GM12891 (cell line): ENCODE measurements around the gene TENM3.

Experiments
- DNase-seq: peaks from one replicate; pipeline ENCODE4 v3.0.0; 2011; ENCODE audit warnings: low spot score; ENCODE audit not compliant: insufficient read length
- FAIRE-seq: peaks from 2 replicates; lab custom pipeline; 2011; peaks lifted over from hg19 to GRCh38; lab: Jason Lieb, UNC
- PAX5 ChIP-seq: IDR thresholded peaks from 2 replicates; pipeline ENCODE4 v1.6.1; 2011; ENCODE audit warnings: low read length, moderate library complexity, mild to moderate bottlenecking; ENCODE audit not compliant: insufficient read depth, severe bottlenecking
- POLR2A ChIP-seq: IDR thresholded peaks from 2 replicates; pipeline ENCODE4 v1.6.1; 2011; ENCODE audit warnings: low read depth, low read length, control low read depth
- POLR2AphosphoS5 ChIP-seq: IDR thresholded peaks from 2 replicates; pipeline ENCODE4 v1.6.1; 2011; ENCODE audit warnings: low read depth, low read length, control low read depth
- POU2F2 ChIP-seq: IDR thresholded peaks from 2 replicates; pipeline ENCODE4 v1.6.1; 2011; ENCODE audit warnings: low read depth, mild to moderate bottlenecking, control low read depth, low read length, moderate library complexity
- SPI1 ChIP-seq: IDR thresholded peaks from 2 replicates; pipeline ENCODE4 v1.6.1; 2011; ENCODE audit warnings: low read depth, low read length, control low read depth
- TAF1 ChIP-seq: IDR thresholded peaks from 2 replicates; pipeline ENCODE4 v1.6.1; 2011; ENCODE audit warnings: low read depth, low read length, control low read depth

Gene TENM3

DNA sequence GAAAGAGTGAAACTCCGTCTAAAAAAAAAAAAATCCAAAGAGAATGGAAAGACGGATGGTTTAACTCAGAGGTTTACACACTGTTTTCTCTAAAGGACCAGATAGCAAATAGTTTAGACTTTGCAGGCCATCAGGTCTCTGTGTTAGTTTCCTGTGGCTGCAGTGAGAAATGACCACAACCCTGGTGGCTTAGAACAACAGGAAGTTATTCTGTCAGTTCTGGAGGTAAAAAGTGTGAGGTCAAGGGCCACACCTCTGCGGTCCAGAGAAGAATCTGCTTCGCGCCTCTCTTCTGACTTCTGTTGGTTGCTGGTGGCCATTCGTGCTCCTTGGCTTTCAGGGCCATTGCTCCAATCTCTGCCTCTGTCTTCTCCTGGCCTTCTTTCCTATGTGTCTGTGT lies 76.9 kb downstream of the TENM3 start:
- FAIRE-seq = no peak
- DNase-seq = no peak
- TF ChIP-seq POLR2AphosphoS5 = no peak
- TF ChIP-seq TAF1 = no peak
- no peak for TF ChIP-seq SPI1
- no peak for TF ChIP-seq POU2F2
- no peak for TF ChIP-seq PAX5
- no peak for TF ChIP-seq POLR2A

DNA sequence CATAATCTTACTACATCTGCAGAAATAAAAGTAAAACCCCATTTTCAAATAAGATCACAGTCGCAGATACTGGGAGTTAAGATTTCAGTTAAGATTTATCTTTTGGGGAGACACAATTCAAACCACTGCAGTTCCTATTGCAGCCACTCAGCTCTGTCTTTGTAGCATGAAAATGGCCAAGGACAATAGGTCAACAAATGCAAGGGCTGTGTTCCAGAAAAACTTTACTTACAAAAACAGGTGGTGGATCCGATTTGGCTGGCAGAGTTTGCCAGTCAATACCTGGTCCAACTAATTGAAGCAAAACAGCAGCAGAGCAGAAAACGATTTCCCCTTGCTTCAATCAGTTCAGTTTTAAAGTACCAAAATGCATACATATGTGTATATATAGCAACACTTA lies 77.4 kb downstream of the TENM3 start:
- no peak for DNase-seq
- FAIRE-seq = no peak
- TF ChIP-seq POLR2AphosphoS5 (no peak), TAF1 (no peak), SPI1 (no peak), PAX5 (no peak), POLR2A (no peak), POU2F2 (no peak)

DNA sequence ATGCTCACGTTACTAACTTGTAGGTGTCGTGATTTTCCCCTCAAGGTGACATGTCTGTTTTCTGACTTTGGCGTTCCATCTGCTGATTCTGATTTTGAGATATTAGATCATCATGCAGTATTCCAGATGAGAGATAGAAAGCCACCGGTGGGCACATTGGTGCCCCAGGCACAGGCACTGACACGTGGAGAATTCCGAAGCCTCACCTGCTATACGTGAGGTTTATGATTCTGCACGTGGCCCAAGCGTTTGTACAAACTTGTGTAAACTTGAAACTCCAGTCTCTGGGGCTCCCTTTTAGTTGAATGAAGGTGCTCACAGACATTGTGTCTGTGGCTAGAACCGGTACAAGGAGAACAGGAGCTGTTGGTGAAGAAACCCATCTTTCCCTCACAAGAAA lies 81.1 kb downstream of the TENM3 start:
- FAIRE-seq (no peak), DNase-seq (no peak)
- TF ChIP-seq POLR2A = no peak
- no peak for TF ChIP-seq POU2F2
- no peak for TF ChIP-seq PAX5
- no peak for TF ChIP-seq SPI1
- no peak for TF ChIP-seq TAF1
- no peak for TF ChIP-seq POLR2AphosphoS5

DNA sequence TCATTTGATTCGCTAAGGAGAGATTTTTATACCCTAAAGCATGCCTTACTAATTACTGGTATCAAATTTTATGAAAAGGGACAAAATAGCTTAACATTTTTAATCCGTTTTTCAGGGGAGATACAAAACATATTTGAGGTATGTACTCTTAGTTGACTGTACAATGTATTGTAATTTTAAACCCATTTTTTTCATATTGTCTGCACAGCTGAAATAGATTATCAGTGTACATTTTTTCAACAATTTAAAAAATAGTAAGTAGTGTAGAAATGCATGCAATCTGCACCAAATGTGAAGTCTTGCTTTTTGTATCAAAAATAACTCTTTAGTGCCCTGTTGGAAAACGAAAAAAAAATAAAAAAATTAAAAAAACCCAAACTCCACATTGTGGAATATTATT lies 82.2 kb downstream of the TENM3 start:
- DNase-seq (no peak), FAIRE-seq (no peak)
- TF ChIP-seq POU2F2 = no peak
- TF ChIP-seq POLR2AphosphoS5 = no peak
- TF ChIP-seq PAX5 = no peak
- no peak for TF ChIP-seq TAF1
- TF ChIP-seq POLR2A = no peak
- no peak for TF ChIP-seq SPI1

DNA sequence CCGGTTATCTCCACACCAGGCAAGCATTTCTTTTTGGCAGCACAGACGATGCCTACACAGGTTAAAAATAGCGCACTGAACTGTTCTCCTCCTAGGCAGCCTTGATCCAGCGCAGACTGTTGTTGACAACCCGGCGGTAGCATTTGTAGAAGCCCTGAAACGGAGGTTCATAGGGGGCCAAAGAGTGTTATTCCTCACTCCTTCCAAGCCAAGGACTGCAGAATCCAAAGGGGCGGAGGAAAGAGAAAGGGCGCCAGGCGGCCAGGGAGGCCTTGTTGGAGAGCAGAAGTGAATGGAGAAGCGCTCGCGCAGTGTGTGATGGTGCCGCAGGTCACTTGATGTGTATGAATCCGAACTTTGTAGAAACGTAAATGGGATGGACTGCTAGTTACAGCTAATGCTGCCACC lies 82.7 kb downstream of the TENM3 start:
- DNase-seq = no peak
- TF ChIP-seq POU2F2 = no peak
- TF ChIP-seq PAX5 = no peak
- no peak for FAIRE-seq

DNA sequence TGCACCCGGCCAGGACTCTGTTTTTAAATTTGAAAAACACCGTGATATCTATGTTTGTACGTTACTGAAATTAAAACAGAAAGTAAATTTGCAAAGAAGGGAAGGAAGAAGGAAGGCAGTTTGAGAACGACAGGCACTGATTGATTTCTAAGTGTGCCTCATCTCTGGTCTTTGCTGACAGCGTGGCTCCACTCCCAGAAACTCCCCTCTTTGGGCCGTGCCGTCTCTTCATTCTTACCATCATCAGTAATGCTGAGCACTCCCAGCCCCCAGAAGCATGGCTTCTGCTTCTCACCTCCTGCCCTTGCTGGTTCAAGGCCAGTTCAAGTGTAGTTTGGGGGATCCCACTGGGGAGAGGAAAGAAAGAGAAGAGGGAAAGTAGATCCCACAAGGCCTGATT lies 85.3 kb downstream of the TENM3 start:
- DNase-seq (no peak), FAIRE-seq (no peak)
- TF ChIP-seq POLR2A (no peak), SPI1 (no peak), PAX5 (no peak), POU2F2 (no peak), TAF1 (no peak), POLR2AphosphoS5 (no peak)

DNA sequence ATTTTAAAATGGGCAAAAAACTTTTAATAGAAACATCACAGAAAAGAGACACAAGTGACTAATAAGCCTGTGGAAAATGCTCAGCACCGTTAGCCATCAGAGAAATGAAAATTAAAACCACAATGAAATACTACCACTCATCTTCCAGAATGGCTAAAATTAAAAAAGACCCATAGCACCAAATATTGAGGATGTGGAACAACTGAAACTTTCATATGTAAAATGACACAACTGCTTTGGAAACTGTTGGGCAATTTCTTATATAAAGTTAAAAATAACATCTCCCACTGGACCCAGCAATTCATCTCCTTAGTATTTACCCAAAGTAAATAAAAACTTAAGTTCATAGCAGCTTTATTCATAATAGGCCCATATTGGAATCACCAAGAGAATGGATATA lies 94.2 kb downstream of the TENM3 start:
- no peak for FAIRE-seq
- TF ChIP-seq PAX5 (no peak), POU2F2 (no peak), POLR2A (no peak), SPI1 (no peak), TAF1 (no peak), POLR2AphosphoS5 (no peak)
- DNase-seq = no peak

DNA sequence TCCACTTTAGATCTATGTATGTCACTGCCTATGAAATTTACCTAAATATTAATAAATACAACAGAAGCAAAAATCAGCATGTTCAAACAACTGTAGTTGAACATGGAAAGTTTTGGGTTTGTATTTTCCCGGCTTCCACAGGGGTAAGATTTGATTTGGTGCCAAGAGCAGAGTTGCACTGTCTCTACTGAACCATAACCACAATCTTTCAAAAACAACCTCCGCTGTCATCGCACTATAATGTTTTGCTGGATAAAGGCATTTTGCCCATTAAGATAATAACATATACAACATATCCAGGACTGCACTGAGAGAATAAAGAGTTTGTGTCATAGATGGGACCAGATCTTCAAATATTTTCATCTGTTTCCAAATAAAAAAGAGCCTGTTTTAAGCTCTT lies 94.9 kb downstream of the TENM3 start:
- TF ChIP-seq PAX5 = no peak
- TF ChIP-seq POU2F2 = no peak
- no peak for TF ChIP-seq TAF1
- no peak for TF ChIP-seq POLR2AphosphoS5
- no peak for TF ChIP-seq POLR2A
- TF ChIP-seq SPI1 = no peak
- DNase-seq (no peak), FAIRE-seq (no peak)

DNA sequence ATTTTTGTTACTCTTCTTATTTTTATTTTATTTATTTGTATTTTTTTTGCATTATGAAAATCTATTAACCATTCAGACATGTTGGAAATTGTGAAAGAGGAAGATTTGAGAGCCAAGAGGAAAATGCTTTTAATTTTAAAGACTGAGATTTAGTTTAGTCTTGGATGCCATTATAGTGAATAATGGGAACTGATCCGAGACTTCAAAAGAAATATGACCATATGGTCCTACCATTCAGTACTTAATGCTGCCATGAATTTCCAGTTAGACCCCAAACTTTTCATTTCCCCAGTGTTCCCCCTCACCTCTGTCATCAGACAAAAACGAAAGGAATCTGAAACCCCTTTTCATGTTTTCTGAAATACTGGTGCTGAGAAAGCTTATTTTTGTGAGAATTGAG lies 95.5 kb downstream of the TENM3 start:
- DNase-seq = no peak
- no peak for FAIRE-seq
- no peak for TF ChIP-seq POLR2A
- no peak for TF ChIP-seq POLR2AphosphoS5
- no peak for TF ChIP-seq SPI1
- TF ChIP-seq TAF1 = no peak
- TF ChIP-seq POU2F2 = no peak
- no peak for TF ChIP-seq PAX5

DNA sequence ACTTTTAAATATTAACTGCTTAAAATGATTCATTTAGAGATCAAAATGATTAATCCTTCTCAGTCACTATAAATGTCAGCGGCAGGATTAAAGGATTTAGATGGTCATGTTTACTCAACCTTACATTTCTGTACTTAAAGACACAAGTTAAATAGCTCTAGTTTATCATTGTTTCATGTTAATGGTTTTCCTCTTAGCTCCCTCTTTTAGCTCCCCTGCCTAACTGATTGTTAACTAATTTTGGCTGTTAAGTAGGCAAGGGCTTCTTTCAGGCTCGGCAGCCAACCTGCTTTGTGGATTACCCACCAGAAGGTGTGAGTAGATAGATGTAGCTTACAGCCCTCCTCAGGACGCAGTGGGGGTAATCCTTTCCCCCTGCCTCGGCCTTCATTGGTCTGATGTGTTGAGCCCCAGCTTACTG lies 96.0 kb downstream of the TENM3 start:
- FAIRE-seq = no peak
- no peak for TF ChIP-seq POLR2A
- no peak for TF ChIP-seq POLR2AphosphoS5
- no peak for TF ChIP-seq POU2F2
- no peak for TF ChIP-seq PAX5
- TF ChIP-seq SPI1 = no peak
- TF ChIP-seq TAF1 = no peak
- DNase-seq = no peak
